SIG-M5 treated with dmso at 0.1 percent for 504 hours (cell line): Measurements from ENCODE around the gene PDZD7.
"Not testable (repeated sequence)": the region's sequence is repeated elsewhere in the genome, so short reads cannot be mapped to it uniquely, and the experiment has no call there.

ENCODE experiments used
- DNase-seq: peaks from one replicate; lab custom pipeline; 2025; ENCODE audit not compliant: unreplicated experiment; lab: John Stamatoyannopoulos, UW

Gene PDZD7

GRCh38 chr10:100985336-100985735, 45.6 kb downstream of the PDZD7 start:
- DNase-seq = no peak

GRCh38 chr10:100984672-100985177, 46.2 kb downstream of the PDZD7 start:
- DNase-seq = no peak

- DNase-seq = no peak
Observed at GRCh38 chr10:100983868-100984671, 46.9 kb downstream of the PDZD7 start.

GRCh38 chr10:100982916-100983830, 47.8 kb downstream of the PDZD7 start:
- DNase-seq = no peak

GRCh38 chr10:100981178-100981772, 49.7 kb downstream of the PDZD7 start:
- DNase-seq = no peak

- DNase-seq = no peak
Observed at GRCh38 chr10:100980711-100981110, 50.2 kb downstream of the PDZD7 start.

- no peak for DNase-seq
Observed at GRCh38 chr10:100980311-100980710, 50.6 kb downstream of the PDZD7 start.

GRCh38 chr10:100979791-100980272, 51.1 kb downstream of the PDZD7 start:
- no peak for DNase-seq

GRCh38 chr10:100978901-100979195, 52.1 kb downstream of the PDZD7 start:
- no peak for DNase-seq

- DNase-seq = no peak
Observed at GRCh38 chr10:100978121-100978900, 52.6 kb downstream of the PDZD7 start.

GRCh38 chr10:100977436-100977835, 53.5 kb downstream of the PDZD7 start:
- no peak for DNase-seq

- DNase-seq = no peak
Observed at GRCh38 chr10:100976906-100977305, 54.0 kb downstream of the PDZD7 start.

- DNase-seq = not testable (repeated sequence)
Observed at GRCh38 chr10:100975397-100975796, 55.5 kb downstream of the PDZD7 start.

- no peak for DNase-seq
Observed at GRCh38 chr10:100972904-100973535, 57.9 kb downstream of the PDZD7 start.

GRCh38 chr10:100972115-100972903, 58.6 kb downstream of the PDZD7 start:
- DNase-seq = no peak

- DNase-seq = no peak
Observed at GRCh38 chr10:100970914-100971811, 59.8 kb downstream of the PDZD7 start.

GRCh38 chr10:100970076-100970913, 60.6 kb downstream of the PDZD7 start:
- no peak for DNase-seq
